22Rv1 (cell line): ENCODE data around the gene DDX46.

Experiments used
- CTCF ChIP-seq: fragments of 450-650 bp; IDR thresholded peaks from 2 replicates; pipeline ENCODE4 v1.5.1; 2017; ENCODE audit warnings: mild to moderate bottlenecking
- ZFX ChIP-seq: fragments of 450-650 bp; IDR thresholded peaks from 2 replicates; pipeline ENCODE4 v1.6.1; 2017; ENCODE audit warnings: antibody characterized with exemption, borderline replicate concordance

GRCh38 chr5:134873987-134874830 is 115.6 kb downstream of the DDX46 start, which contains the start of gene TXNDC15:
- TF ChIP-seq CTCF, result no peak
- no peak for TF ChIP-seq ZFX
